SHP77 (cell line): ENCODE data around the gene ELFN1.
"Not testable (repeated sequence)": the region's sequence is repeated elsewhere in the genome, so short reads cannot be mapped to it uniquely, and the experiment has no call there.

Experiments
- DNase-seq, 2 experiments: peaks; one replicate each; lab custom pipeline; 2025; lab: John Stamatoyannopoulos, UW

Gene ELFN1

DNA sequence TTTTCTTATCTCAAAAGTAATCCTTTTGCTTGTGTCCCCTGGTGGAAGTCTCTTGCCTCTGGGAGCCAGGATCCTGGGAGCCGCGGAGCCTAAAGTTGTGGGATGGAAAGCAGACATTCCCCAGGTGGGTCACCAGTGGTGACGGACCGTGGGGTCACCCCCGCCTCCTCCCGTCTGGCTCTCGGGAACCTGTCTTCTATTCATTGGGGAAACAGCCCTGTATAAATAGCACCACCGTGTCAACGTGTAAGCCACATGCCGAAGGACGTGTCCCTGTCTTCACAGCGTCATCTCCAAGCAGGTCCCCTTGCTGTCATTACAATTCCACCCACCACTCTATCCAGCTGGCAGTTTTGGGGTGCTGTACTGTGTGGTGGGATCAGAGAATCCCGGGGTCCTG lies 87.5 kb downstream of the ELFN1 start:
- no peak for DNase-seq

DNA sequence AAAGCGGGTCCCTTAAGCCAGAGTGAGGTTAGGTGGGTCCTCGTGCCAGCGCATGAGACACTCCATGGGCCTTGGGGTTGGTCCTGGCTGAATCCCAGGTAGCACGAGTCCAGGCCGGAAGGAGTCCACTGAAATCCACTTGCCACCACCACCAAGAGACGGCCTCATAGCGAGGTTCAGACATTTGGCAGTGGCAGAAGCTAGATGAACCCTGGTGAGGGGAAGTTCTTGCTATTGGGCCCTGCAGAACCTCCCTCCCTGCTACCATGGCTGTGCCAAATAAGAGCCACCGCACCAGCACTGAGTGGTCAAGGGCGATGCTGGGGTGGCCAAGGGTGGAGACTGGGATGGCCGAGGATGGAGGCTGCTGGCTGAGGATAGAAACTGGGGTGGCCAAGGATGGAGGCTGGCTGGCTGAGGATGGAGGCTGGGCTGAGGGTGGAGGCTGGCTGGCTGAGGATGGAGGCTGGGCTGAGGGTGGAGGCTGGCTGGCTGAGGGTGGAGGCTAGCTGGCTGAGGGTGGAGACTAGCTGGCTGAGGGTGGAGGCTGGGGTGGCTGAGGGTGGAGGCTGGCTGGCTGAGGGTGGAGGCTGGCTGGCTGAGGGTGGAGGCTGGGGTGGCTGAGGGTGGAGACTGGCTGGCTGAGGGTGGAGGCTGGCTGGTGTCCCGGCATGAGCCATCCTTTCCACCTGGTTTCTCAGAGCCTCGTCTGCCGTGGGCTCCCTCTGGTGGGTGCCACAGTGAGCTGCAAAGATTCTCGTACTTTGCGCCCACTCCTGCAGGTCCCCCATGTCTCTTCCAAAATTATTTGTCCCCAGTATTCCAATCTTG lies 88.2 kb downstream of the ELFN1 start:
- DNase-seq, result peak; percentile 58 to 79

DNA sequence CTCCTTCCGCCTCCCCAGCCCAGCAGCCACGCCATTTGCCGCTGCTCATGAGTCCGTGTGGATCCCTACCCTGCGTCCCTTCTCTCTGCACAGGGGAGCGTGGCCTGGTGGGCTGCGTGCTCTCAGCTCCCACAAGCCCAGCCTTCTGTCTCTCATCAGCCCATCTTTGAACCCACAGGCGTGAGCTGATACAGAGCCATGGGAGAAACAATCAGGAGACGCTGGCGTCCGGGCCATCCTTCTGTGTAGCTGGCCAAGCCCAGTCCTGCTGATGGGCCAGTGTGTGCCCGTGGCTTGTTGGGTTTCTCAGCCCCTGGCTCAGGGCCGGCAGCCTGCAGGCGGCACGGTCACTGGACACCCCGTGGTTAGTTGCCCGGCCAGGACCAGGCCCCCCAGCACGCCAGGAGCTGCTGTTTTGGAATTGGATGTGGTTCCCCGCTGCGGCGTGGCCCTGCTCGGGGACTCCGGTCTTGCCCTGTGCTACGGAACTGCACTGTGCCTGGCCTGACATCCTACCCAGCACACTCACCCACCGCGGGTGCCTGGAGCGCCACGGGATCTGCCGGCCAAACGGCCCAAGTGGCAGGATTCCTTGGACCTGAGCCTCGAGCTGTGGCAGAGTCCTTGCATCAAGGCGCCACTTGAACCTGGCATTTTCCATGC lies 88.9 kb downstream of the ELFN1 start:
- no peak for DNase-seq

DNA sequence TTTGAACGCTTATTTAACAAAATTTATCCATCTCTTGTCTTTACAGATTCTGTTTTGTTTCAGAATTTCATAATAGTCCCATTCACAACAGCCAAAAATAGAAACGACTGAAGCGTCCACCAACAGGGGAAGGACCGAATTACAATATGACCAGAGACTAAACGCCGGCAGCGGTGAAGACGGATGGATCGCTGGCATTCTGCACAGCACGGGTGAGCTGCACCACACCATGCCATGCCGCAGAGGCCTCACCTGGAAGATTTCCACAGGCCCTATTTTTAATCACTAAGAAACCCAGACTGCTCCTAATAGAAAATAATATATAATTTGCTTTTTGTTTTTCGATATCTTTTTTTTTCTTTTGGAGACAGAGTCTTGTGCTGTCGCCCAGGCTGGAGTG lies 91.0 kb downstream of the ELFN1 start:
- no peak for DNase-seq

DNA sequence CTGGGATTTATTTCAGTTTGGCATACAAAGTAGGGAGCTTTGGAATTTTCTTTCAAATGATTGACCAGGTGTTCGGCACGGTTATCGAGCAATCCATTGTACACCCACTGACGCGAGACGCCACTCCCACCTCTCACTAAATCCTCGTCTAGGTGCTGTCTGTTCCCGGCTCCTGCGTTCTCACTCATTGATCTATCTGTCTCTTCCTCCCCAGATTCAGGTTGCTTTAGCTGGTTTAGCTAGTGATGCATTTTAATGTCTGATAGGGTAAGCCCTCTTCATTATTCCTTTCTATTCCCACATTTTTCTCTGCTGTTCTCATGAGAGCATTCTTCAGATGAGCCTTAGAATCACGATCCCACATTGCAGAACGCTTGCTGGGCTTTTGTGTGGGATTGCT lies 91.7 kb downstream of the ELFN1 start:
- DNase-seq, result no peak

DNA sequence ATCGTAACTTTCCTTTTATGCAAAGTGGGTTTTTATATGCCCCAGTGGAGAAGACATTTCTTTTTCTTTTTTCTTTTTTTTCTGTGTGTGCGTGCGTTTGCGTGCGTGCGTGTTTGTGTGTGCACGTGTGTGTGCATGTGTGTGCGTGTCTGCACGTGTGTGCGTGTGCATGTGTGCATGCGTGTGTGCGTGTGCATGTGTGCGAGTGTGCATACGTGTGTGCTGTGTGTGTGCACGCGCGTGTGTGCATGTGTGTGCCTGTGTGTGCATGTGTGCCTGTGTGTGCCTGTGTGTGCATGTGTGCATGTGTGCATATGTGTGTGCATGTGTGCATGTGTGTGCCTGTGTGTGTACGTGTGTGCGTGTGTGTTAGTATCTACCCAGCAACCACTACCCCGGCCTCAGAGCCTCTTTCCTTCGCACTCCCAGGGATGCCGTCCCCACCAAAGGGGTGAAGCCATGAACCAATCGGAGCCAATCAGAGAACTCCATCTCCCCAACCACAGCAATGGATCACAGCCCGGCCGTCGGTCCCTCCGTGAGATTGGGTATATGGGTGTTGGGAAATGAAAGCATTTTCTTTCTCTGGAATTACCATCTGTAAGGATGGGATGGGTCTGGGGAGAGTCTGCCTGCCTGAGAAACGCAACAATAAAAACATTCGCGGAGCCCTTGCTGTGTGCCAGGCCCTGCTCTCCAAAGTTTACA lies 92.3 kb downstream of the ELFN1 start:
- no peak for DNase-seq

DNA sequence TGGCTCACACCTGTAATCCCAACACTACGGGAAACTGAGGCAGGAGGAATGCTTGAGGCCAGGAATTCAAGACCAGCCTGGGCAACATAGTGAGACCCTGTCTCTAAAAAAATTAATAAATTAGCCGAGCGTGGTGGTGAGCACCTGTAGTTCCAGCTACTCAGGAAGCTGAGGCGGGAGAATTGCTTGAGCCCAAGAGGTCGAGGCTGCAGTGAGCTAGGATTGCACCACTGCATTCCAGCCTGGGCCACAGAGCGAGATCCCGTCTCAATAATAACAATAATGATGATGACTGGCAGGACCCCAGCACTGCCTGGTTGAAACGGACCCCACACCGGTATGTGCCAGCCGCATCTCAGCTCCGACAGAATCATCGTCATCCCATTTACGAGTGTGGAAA lies 93.0 kb downstream of the ELFN1 start:
- DNase-seq, result no peak

DNA sequence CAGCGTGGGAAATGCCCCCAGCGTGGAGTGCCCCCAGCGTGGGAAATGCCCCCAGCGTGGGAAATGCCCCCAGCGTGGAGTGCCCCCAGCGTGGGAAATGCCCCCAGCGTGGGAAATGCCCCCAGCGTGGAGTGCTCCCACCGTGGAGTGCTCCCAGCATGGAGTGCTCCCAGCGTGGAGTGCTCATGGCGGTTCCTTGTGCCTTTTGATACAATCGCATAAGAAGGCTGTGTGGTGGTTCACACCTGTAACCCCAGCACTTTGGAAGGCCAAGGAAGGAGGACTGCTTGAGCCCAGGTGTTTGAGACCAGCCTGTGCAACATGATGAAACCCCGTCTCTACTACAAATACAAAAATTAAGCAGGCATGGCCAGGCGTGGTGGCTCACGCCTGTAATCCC lies 93.8 kb downstream of the ELFN1 start:
- not testable (repeated sequence) for DNase-seq

DNA sequence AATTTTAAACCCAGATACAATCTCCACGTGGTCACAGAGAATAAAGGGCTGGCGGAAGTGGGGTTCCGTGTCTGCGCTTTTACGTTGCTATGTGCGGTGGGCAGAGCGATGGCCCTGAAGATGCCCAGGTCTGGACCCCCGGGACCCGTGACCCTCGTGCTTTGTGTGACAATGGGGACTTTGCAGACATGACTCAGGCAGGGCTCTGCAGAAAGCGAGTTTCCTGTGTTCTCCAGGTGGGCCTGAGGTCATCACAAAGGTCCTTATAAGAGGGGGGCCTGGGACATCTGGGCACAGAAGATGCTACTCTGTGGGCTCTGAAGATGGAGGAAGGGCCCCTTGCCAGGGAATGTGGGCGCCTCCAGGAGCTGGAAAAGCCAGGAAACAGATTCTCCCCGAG lies 95.3 kb downstream of the ELFN1 start:
- DNase-seq, result no peak

DNA sequence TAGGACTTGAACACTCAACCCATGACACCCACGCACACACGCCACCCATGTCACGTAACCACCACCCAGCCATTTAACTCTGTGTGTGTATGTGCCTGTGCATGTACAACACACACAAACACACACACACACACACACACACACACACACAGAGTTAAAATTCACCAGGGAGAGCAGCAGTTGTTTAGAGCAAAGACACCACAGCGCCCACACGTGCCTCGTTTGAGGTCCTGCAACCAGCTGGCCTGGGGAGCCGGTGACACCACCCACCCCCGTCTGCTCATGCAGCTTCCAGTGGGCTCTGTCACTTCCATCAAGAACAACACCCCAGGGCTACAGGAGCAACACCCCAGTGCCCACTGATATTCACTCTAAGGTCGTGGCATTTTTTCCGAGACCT lies 97.4 kb downstream of the ELFN1 start:
- peak; percentile 65 to 72 for DNase-seq

DNA sequence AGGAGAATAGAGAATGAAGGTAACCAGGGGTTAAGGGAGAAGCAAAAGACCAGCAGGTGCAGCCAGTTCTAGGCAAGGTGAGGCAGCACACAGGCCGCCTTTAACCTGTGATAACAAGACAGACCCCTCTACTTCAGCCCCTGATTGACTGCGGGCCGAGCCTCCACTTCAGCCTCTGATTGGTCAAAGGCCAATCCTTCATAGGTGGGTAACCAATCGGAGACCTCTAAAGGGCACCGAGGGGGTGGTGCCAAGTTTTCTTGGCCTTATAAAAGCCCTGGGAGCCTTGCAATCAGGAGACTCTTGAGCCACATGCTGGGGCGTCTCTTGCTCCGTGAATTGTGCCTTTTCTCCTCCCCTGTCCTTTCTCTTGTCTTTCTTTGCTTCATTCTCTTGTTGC lies 98.8 kb downstream of the ELFN1 start:
- DNase-seq, result peak in 1 of 2 experiments; percentile 29

DNA sequence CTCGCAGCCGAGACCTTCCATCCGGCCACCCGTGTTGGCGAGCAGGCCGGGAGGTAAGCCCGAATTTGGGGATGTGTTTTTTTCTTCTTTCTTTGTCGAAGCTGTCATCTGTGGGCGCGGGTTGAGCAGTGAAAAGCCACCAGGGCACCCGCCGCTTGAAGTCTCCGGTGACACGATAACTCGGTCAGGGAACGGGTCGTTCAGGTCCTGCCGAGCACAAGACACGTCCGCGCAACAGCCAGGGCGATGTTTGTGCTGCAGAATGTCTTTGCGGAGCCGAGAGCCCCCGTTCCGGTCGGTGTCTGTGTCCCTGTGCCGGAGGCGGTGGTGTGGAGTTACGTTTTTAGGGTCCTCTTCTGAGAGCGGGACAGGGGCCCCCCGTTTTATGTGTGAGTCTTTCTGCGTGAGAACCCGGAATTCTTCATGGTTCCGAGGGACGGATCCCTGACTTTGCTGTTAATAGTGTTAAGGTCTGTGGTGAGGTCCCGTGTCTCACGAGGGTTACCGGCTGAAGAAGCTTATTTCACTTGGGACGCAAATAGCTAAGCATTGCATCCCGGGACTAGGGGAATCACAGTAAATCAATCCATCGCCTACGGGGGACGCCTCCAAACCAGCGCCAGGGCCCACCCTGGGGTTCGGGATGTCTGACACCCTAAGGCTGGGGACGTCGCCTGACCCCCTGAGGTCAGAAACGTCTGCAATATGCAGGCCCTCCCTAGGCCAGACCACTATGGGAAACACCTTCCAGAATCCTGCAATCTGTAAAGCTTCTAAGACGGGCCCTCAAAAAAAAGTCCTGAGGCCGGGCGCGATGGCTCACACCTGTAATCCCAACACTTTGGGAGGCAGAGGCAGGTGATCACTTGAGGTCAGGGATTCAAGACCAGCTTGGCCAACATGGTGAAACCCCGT lies 99.5 kb downstream of the ELFN1 start:
- no peak for DNase-seq

DNA sequence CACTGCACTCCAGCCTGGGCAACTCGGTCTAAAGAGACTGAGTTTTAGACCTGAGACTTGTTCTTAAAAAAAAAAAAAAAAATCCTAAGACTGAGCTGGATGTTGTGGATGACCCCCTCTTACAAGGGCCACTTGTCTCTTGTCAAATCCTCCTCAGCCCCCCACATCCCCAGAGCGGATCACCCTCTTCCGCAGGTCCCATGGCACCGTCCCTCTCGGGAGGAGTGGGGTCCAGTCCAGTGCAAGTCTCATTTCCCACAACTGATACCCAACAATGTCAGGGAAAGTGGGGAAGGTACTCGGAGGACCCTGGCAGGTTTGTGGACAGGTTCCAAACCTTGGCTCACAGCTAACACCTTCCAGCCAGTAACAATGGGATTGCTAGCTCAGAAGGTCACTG lies 100.3 kb downstream of the ELFN1 start:
- no peak for DNase-seq

DNA sequence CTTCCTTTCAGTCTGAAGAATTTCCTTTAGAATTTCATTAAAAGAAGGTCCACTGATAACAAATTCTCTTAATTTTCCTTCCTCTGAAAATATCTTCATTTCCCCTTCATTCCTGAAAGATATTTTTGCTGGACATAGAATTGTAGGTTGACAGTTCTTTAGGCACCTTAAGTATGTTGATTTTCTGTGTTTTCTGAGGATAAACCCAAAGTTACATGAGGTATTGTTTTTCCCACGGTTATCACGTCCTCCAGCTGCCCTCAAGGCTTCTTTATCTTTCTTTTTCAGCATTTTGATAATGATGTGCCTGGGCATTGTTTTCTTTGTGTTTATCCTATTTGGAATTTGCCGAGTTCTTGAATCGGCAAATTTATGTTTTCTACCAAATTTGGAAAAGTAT lies 105.3 kb downstream of the ELFN1 start:
- DNase-seq, result no peak

DNA sequence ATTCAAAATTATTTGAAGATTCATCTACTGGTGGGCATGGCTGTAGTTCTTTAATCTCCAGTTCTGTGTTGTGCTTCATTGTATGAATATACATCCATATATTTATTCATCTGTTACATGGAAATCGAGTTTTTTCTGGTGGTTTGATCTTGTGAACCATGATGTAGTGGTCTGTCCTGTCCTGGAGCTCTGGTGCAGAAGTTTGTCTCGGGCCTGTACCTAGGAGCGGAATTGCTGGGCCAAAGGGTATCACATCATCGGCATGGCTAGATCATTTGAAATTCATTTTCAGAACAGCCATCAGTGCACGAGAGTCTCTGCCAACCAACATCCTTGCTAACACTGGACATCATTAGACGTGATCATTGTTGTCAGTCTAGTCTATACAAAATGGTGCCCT lies 107.0 kb downstream of the ELFN1 start:
- no peak for DNase-seq

DNA sequence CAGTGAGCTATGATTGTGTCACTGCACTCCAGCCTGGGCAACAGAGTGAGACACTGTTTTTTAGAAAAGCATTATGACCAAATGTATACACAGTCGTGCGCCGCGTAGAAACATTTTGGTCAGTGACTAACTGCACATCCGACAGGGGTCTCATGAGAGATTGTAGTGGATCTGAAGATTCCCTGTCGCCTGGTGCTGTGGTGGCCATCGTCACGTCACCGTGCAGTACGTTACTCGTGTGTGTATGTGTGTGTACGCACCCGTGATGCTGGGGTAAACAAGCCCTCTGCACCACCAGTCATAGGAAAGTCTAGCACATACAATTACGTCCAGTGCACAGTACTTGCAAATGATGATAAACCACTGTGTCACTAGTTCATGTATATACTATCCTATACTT lies 109.4 kb downstream of the ELFN1 start:
- DNase-seq, result no peak

DNA sequence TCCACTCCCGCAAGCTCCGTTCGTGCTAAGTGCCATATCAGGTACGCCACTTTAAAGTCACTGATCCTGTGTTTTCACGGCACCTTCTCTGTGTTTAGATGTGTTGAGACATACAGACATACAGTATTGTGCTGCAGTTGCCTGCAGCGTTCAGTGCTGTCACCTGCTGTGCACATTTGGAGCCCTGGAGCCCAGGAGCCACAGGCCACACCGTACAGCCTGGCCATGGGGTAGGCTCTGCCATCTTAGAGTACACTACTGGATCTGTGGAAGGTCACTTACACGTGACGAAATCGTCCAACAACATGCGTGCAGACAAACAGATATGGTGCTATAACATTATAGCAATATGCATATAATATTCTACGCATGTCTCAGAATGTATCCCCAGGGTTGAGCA lies 111.3 kb downstream of the ELFN1 start:
- DNase-seq, result no peak

DNA sequence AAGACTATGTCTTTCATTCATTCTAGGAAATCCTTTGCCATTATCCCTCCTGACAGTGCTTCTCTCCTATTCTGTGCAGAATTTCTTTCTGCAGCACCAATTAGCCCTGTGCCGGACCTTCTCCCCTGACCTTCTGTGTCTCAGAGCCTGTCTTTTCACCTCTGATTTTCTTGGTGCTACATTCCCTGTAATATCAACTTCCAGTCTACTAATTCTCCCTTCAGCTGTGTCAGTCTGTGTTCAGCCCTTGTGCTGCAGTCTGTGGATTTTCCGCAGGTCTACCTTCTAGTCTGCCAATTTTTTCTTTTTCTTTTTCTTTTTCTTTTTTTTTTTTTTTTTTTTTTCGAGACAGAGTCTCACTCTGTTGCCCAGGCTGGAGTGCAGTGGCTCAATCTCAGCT lies 115.8 kb downstream of the ELFN1 start:
- no peak for DNase-seq

DNA sequence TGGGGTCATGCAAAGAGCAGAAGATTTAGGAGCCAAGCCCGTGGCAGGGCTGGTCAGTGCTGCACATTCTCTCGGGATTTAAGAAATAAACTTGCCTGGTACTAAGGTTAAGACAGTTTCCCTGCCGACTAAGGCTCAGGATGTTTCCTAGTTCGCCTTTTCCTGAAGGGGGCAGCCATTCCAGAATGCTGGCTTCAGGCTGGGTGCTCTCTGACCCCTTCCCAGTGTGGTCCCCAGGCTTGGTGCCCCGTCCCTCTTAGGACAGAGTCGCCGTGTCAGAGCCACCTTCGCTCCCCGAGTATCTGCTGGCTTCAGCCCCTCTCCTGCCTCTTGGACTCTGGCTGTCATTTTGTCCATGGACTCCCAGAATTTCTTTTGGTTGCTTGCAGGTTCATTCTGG lies 117.2 kb downstream of the ELFN1 start:
- no peak for DNase-seq

DNA sequence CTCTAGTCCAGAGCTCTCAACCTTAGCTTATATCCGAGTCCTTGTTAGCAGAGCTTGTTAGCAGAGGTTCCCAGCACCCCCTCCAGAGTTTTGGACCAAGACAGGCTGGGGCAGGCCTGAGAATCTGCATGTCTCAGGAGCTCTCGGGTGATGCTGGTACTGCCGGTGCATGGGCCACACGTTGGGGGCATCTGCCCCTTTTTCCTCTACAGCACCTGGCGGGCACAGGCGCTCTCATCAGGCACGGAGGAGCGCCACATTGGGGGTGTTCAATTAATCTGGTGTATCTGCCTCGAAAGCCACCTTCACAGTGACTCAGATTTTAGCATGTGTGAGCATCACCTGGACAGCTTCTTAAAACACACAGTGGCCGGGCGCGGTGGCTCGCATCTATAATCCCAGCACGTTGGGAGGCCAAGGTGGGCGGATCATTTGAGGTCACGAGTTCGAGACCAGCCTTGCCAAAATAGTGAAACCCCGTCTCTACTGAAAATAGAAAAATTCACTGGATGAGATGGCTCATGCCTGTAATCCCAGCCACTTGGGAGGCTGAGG lies 117.7 kb downstream of the ELFN1 start:
- DNase-seq, result no peak

DNA sequence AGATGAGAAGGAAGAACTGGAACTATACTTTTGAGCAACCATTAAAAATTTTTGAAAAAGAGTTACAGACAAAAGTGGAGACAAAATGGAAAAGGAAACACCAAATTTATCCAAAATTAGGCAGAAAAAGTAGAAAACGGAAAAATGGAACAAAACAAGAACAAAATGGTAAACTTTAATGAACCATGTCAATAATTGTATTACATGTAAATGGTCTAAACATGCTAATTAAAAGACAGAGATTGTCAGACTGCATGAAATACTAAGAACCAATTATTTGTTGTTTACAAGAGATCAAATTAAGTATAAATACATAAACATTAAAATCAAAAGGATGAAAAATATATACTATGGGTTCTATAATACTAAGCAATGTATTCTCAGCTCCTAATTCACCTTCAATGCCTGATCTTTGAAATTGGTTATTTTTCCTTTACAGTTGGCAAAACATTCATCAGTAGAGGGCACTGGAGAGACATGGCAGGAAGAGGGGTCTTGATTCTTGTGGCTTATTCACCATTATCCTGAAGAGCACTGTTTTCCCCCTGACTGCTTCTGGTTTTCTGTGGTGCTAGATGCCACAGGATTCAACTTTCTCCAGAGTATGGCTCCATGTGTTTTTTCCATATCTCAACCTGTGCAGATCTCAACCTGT lies 124.9 kb downstream of the ELFN1 start:
- peak; percentile 57 to 58 for DNase-seq
